ENCODE measurements around the gene DOK6.
"Not testable (repeated sequence)": the region's sequence is repeated elsewhere in the genome, so short reads cannot be mapped to it uniquely, and the experiment has no call there.

DOK6 gene

GRCh38 chr18:69400253-69400975 lies at the start of gene DOK6:
TSS of gene DOK6 (plus strand) at chr18:69400888.
- peak; percentile 80 for DNase-seq (ENCODE audit: low read depth)

DNA sequence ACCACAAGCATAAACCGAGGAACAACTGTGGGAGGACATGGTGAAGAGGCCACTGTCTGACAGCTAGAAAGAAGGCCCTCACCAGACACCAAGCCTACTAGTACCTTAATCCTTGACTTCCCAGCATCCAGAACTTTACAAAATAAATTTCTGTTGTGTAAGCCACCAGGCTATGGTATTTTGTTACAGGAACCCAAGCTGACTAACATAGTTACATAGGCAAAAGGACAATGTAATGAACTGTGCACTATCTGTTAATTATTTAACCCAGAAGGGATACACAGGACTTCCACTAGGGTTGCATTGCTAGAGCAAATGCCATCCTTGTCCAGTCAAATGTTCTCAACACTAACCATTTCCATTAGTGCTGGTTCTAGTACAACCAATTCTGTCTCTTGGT lies 47.7 kb upstream of the DOK6 start:
- no peak for DNase-seq (ENCODE audit: low read depth)

GRCh38 chr18:69357590-69357989 lies 43.1 kb upstream of the DOK6 start:
- no peak for DNase-seq (ENCODE audit: low read depth)

- no peak for DNase-seq (ENCODE audit: low read depth)
These were observed 42.3 kb upstream of the DOK6 start for GRCh38 chr18:69358212-69358895.

DNA sequence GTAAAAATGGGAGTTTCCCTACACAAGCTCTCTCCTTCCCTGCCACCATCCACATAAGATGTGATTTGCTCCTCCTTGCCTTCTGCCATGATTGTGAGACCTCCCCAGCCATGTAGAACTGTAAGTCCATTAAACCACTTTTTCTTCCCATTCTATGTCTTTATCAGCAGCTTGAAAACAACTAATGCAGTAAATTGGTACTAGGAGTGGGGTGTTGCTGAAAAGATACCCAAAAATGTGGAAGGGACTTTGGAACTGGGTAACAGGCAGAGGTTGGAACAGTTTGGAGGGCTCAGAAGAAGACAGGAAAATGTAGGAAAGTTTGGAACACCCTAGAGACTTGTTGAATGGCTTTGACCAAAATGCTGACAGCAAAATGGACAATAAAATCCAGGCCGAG lies 40.9 kb upstream of the DOK6 start:
- not testable (repeated sequence) for DNase-seq (ENCODE audit: low read depth)

- no peak for DNase-seq (ENCODE audit: low read depth)
These were observed 35.8 kb upstream of the DOK6 start for GRCh38 chr18:69364930-69365329.

DNA sequence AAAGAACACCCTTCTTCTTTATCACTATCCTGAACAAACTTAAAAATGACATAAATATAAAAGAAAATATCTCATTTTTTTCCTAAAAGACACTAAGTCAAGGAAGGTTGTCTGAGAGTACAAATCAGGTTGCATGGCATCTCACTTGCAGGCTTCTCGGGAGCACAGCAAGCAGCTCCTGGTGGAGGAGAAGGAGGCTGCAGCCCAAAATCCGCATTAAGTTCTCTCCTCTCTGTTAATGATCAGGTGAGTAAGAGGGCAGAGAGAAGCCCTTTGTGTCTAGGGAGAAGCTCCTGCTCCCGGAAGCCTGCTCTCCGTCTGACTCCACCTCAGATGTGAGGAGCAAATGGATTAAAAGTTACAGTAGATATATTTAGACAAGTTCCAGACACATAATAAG lies 35.0 kb upstream of the DOK6 start:
- DNase-seq (ENCODE audit: low read depth) = no peak

GRCh38 chr18:69367104-69367503 lies 33.6 kb upstream of the DOK6 start:
- DNase-seq (ENCODE audit: low read depth) = no peak

DNA sequence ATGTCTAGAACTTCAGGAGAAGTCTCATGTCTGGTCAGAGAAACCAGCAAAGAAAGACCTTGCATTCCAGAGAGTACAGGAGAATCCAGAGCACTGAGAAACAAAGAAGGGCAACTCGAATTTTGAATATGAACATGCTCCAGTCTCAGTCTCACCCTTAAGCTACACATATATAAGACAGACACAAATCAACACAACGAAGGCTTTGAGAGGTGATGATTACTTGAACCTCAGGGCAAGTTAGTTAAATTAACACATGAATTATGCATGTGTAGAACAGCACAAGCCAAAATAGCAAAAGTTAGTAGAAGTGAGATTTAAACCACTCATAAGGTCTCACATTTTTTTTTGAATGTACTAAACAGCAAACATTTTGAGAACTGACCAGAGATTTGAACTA lies 29.0 kb upstream of the DOK6 start:
- no peak for DNase-seq (ENCODE audit: low read depth)

DNA sequence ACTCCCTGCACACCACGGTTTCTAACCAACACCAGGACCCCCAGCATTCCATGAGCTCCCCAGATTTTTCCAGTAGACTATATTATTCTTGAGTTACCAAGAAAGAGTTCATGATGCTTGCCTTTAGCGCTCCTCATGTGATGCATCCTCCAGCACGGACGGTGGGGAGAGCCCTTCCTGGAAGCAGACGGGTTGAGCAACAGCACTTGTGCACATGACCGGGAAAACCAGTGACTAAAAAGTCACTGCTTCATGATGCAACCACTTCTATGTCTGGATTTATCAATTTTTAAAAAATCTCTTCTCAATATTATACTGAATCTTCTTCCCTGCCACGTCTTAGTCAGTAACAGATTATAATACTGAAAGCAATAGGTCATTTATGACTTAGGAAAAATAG lies 20.4 kb upstream of the DOK6 start:
- no peak for DNase-seq (ENCODE audit: low read depth)

DNA sequence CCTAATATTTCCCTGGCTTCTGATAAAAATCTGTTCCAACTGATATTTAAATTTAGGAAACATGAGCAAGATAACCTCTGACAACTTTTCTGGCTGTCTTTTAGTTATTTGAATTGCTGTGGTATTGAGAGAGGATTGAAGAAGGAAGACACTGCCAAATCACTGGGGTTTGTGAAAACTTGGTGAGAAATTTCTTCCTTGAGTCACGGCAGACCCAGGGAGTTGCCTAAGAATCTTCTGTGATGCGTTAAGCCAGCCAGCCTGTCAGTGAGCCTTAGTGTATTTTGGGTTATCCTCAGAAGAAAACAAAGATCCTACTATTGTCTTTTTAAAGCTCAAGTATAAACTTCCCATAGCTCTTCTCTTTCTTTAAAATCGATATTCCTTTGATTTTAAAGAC lies 17.5 kb upstream of the DOK6 start:
- peak; percentile 50 for DNase-seq (ENCODE audit: low read depth)

DNA sequence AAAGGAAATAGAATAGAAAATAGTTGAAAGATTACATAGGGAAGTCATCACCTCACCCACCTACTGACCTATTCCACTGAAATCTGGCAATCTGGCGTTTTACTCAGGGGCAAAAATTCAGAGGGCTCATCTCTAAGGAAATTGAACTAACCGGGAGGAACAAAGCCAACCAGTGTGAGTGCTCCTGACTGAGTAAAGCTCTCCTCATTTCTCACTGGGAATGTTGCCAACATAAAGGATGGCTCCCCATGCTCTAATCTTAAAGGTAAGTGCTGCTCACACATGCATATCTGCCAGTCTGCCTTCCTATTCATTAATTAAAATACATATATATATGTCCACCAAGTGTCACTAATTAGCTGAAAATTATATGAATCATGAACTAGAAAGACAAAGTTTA lies 13.5 kb upstream of the DOK6 start:
- no peak for DNase-seq (ENCODE audit: low read depth)

- DNase-seq (ENCODE audit: low read depth) = no peak
These were observed 12.5 kb upstream of the DOK6 start for GRCh38 chr18:69388222-69388621.

DNA sequence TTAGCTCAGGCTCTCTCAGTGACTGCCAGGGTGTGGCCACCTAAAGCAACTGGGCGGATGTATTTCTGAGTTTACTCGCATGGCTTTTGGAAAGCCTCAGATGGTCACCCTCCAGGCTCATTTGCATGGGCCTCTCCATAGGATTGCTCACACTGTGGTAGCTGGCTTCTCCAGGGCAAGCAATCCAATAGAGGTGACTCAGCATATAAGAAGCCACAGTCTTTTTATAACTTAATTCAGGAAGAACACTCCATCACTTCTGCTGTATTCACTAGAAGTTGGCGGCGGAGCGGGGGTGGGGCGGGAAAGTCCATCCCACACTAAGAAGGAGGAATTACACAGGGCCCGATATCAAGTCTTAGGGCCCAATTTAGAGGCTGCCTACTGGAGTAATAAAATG lies 3.6 kb upstream of the DOK6 start:
- DNase-seq (ENCODE audit: low read depth) = peak; percentile 17

GRCh38 chr18:69399253-69399652 lies 1.4 kb upstream of the DOK6 start:
- no peak for DNase-seq (ENCODE audit: low read depth)

- DNase-seq (ENCODE audit: low read depth) = peak; percentile 42
These were observed 213 bp downstream of the DOK6 start for GRCh38 chr18:69400976-69401225.

- peak; percentile 26 for DNase-seq (ENCODE audit: low read depth)
These were observed 711 bp downstream of the DOK6 start for GRCh38 chr18:69401226-69401971.

GRCh38 chr18:69401972-69402532 lies 1.4 kb downstream of the DOK6 start:
- no peak for DNase-seq (ENCODE audit: low read depth)

DNA sequence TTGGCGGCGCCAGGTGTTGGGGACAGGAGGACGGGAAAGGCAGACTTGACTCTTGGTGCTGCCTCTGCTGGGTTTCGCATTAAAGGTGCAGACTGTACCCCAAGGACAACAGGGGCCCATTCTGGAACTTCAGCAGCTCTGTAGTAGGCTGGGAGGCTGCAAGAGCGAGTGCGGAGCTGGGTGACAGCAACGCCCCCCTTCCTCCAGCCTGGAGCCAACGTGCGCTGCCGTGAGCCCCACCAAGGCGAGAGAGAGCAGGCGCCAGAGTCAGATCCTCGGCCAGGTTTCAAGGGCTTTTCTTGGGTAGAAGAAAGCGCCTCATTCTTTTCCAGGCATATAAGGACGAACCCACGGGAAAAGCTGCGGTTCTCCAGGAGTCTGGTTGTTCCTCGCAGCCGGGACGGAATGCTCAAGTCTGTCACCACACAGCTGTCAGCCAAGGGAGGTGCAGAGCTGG lies 1.9 kb downstream of the DOK6 start:
- no peak for DNase-seq (ENCODE audit: low read depth)

GRCh38 chr18:69408522-69408921 lies 7.8 kb downstream of the DOK6 start:
- DNase-seq (ENCODE audit: low read depth) = no peak

GRCh38 chr18:69411199-69411598 lies 10.5 kb downstream of the DOK6 start:
- no peak for DNase-seq (ENCODE audit: low read depth)

DNA sequence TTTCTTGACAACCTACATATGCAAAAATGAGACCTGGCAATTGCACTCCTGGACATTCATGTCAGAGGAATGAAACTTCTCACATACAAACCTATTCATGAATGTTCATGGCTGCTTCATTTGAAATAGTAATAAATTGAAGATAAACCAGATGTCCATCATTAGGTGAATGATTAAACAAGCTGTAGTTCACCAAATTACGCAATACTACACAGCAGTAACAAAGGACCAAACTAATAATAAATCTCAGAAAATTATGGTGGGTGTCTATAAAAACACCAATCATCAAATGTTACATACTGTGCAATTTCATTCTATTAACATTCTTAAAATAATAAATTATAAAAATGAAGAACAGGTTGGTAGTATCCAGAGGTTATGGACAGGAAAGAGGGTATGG lies 13.5 kb downstream of the DOK6 start:
- no peak for DNase-seq (ENCODE audit: low read depth)

GRCh38 chr18:69432847-69433246 lies 32.2 kb downstream of the DOK6 start:
- DNase-seq (ENCODE audit: low read depth) = no peak

Data from fibroblast of gingiva (primary cell).